Epithelial cell of proximal tubule (primary cell): ENCODE measurements around the gene DHRS1. TPM values are rescaled to one million over a fixed set of nuclear protein-coding genes. Genes with fewer than 3 reads are reported as not detected.

Experiments used
- DNase-seq: peaks from one replicate; pipeline ENCODE4 v3.0.0-alpha.2; 2011; ENCODE audit warnings: low read depth
- H3K4me3 ChIP-seq: 2 replicates; pipeline ENCODE4 v1.5.1; 2011; ENCODE audit warnings: low read depth, mild to moderate bottlenecking, low read length
- CTCF ChIP-seq: conservative IDR thresholded peaks from 2 replicates; pipeline ENCODE4 v1.5.1; 2012; ENCODE audit warnings: low read depth, mild to moderate bottlenecking, low read length
- total RNA-seq: library from RNA; depleted of rRNA; stranded (reverse); fragments of >200 nt; gene quantifications from 2 replicates; pipeline ENCODE4 v1.2.3, GENCODE V29; 2015

The DHRS1 gene
- total RNA-seq, 1 donor from 2014 or later: 25.7 TPM

- TF ChIP-seq CTCF: no peak
- no peak overlapping the region for H3K4me3 ChIP-seq
- no peak for DNase-seq
Measured at GRCh38 chr14:24312736-24313507, 13.3 kb upstream of the DHRS1 start.

GRCh38 chr14:24311837-24312615 is 12.4 kb upstream of the DHRS1 start:
- TF ChIP-seq CTCF: peak; percentile 24
- H3K4me3 ChIP-seq: no peak overlapping the region

DNA sequence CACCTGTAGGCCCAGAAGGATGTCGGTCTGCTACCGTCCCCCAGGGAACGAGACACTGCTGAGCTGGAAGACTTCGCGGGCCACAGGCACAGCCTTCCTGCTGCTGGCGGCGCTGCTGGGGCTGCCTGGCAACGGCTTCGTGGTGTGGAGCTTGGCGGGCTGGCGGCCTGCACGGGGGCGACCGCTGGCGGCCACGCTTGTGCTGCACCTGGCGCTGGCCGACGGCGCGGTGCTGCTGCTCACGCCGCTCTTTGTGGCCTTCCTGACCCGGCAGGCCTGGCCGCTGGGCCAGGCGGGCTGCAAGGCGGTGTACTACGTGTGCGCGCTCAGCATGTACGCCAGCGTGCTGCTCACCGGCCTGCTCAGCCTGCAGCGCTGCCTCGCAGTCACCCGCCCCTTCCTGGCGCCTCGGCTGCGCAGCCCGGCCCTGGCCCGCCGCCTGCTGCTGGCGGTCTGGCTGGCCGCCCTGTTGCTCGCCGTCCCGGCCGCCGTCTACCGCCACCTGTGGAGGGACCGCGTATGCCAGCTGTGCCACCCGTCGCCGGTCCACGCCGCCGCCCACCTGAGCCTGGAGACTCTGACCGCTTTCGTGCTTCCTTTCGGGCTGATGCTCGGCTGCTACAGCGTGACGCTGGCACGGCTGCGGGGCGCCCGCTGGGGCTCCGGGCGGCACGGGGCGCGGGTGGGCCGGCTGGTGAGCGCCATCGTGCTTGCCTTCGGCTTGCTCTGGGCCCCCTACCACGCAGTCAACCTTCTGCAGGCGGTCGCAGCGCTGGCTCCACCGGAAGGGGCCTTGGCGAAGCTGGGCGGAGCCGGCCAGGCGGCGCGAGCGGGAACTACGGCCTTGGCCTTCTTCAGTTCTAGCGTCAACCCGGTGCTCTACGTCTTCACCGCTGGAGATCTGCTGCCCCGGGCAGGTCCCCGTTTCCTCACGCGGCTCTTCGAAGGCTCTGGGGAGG is 11.3 kb upstream of the DHRS1 start, which contains the start of gene LTB4R:
TSS of gene LTB4R (plus strand) at position 857 of the 959 bp plus-strand sequence. CDS start 4,150 bp downstream, outside the sequence.
- TF ChIP-seq CTCF: peak; percentile 27
- DNase-seq: no peak

More at GRCh38 chr14:24311837-24312615, 12.4 kb upstream of the DHRS1 start:
- DNase-seq: peak; percentile 77

DNA sequence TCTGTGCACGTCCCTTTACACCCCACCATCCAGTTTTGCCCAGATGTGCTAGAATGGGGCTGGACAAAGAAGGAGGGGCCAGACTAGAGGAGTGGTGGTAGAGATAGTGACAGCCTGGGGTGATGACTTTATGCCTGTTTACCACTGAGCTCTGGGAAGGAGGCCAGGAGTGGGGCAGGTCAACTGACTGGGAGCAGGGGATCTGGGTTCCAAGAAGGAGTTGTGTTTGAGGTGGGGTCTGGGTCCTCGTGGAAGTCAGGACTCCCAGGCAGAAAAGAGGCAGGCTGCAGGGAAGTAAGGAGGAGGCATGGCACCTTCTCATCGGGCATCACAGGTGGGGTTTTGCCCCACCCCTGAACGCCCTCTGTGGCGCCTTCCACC is 10.7 kb upstream of the DHRS1 start:
- DNase-seq: no peak
- TF ChIP-seq CTCF: no peak
- no peak overlapping the region for H3K4me3 ChIP-seq

More for the DNA sequence above, 11.3 kb upstream of the DHRS1 start, which contains the start of gene LTB4R:
- H3K4me3 ChIP-seq: peak within 1 kb of the TSS; percentile 11

DNA sequence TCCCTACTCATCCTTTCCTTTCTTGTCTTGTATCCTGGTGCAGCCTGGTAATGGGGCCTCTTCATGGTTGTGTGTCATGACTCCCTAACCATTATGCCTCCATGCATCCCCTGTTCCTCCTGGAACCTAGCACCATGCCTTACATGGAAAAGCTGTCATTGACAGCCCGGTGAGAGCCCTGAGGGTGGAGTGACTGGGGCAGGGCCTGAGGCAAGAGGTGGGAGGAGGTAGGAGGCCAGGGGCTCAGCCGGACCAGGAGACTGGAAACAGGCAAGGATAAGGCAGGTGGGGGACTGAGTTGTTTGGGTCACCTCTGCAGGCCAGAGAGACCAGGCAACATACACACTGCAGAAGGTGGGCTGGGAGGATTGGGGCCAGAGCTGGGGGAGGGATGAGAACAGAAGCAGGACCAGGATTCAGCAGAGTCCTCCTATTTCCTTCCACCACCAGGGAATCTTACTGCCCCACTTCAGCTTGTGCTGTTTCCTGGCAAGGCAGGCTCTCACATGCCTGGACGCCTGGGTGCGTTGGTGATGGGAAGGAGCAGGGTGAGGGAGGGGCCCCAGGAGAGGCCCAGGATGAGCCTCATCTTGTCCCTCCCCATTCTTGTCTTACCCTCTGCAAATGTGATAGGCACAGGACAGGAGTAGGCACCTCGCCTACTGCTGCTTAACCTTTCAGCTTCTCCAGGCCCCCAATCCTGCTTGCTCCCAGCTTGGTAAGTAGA is 10.1 kb upstream of the DHRS1 start, which contains the start of gene LTB4R2:
TSS of gene LTB4R2 (plus strand) at position 603 of the 727 bp plus-strand sequence. CDS start 525 bp downstream, outside the sequence.
- no peak for TF ChIP-seq CTCF
- no peak for DNase-seq
- peak within 1 kb of the TSS; percentile 11 for H3K4me3 ChIP-seq
